ENCODE data around the gene CASP4.

CASP4 gene

GRCh38 chr11:104965735-104966134 is 2.6 kb downstream of the CASP4 start:
- Histone ChIP-seq H3K79me2 (ENCODE audit: insufficient read depth, low read length) (peaks cover 12% of the 10 kb centered on the region; the same call in 1 of the 2 replicates), H2AFZ (ENCODE audit: low read length) (no peak overlapping the region), H4K20me1 (ENCODE audit: insufficient read depth, low read length, poor library complexity, severe bottlenecking) (no peaks in the 10 kb centered on the region), H3K4me1 (ENCODE audit: insufficient read depth, low read length, poor library complexity, severe bottlenecking) (peaks cover 35% of the 10 kb centered on the region), H3K9me3 (ENCODE audit: insufficient read depth, low read depth, low read length) (no peaks in the 10 kb centered on the region), H3K9me2 (replicated peaks; ENCODE audit: low read depth, low read length) (no peaks in the 10 kb centered on the region), H3K9ac (ENCODE audit: low read depth, low read length, poor library complexity, severe bottlenecking) (no peak overlapping the region), H3F3A (ENCODE audit: low read depth) (no peaks in the 10 kb centered on the region), H3K27me3 (ENCODE audit: insufficient read depth, low read length, poor library complexity, severe bottlenecking) (no peaks in the 10 kb centered on the region), H3K4me3 (ENCODE audit: low read length, poor library complexity, severe bottlenecking) (peak overlapping the region; percentile 78), H3K36me3 (ENCODE audit: insufficient read depth, low read length) (no peaks in the 10 kb centered on the region), H3K4me2 (ENCODE audit: low read depth, low read length, poor library complexity, severe bottlenecking) (peak overlapping the region; percentile 87)
- no peak for TF ChIP-seq CTCF (conservative IDR thresholded peaks at IDR 0.05; ENCODE audit: low read length)
- no peak for TF ChIP-seq EZH2phosphoT487 (IDR thresholded peaks at IDR 0.05; ENCODE audit: borderline replicate concordance)

GRCh38 chr11:104964247-104964646 is 4.1 kb downstream of the CASP4 start:
- H3K79me2 ChIP-seq (ENCODE audit: insufficient read depth, low read length) = peaks cover 12% of the 10 kb centered on the region; the same call in 1 of the 2 replicates
- no peaks in the 10 kb centered on the region for H3K9me3 ChIP-seq (ENCODE audit: insufficient read depth, low read depth, low read length)
- TF ChIP-seq CTCF (conservative IDR thresholded peaks at IDR 0.05; ENCODE audit: low read length) (no peak), EZH2phosphoT487 (IDR thresholded peaks at IDR 0.05; ENCODE audit: borderline replicate concordance) (no peak)

GRCh38 chr11:104962852-104963251 is 5.5 kb downstream of the CASP4 start:
- no peak for TF ChIP-seq EZH2phosphoT487 (IDR thresholded peaks at IDR 0.05; ENCODE audit: borderline replicate concordance)
- TF ChIP-seq CTCF (conservative IDR thresholded peaks at IDR 0.05; ENCODE audit: low read length) = no peak
- Histone ChIP-seq H2AFZ (ENCODE audit: low read length) (no peak overlapping the region), H3K4me2 (ENCODE audit: low read depth, low read length, poor library complexity, severe bottlenecking) (no peak overlapping the region)

More at GRCh38 chr11:104964247-104964646, 4.1 kb downstream of the CASP4 start:
- Histone ChIP-seq H3K27me3 (ENCODE audit: insufficient read depth, low read length, poor library complexity, severe bottlenecking) (no peaks in the 10 kb centered on the region), H3K9ac (ENCODE audit: low read depth, low read length, poor library complexity, severe bottlenecking) (no peak overlapping the region), H3K4me3 (ENCODE audit: low read length, poor library complexity, severe bottlenecking) (no peak overlapping the region), H3K36me3 (ENCODE audit: insufficient read depth, low read length) (no peaks in the 10 kb centered on the region), H3K4me2 (ENCODE audit: low read depth, low read length, poor library complexity, severe bottlenecking) (no peak overlapping the region), H3K9me2 (replicated peaks; ENCODE audit: low read depth, low read length) (no peaks in the 10 kb centered on the region), H4K20me1 (ENCODE audit: insufficient read depth, low read length, poor library complexity, severe bottlenecking) (no peaks in the 10 kb centered on the region), H3K4me1 (ENCODE audit: insufficient read depth, low read length, poor library complexity, severe bottlenecking) (peaks cover 35% of the 10 kb centered on the region), H3F3A (ENCODE audit: low read depth) (no peaks in the 10 kb centered on the region), H2AFZ (ENCODE audit: low read length) (no peak overlapping the region)

More at GRCh38 chr11:104962852-104963251, 5.5 kb downstream of the CASP4 start:
- Histone ChIP-seq H4K20me1 (ENCODE audit: insufficient read depth, low read length, poor library complexity, severe bottlenecking) (no peaks in the 10 kb centered on the region), H3K9me2 (replicated peaks; ENCODE audit: low read depth, low read length) (no peaks in the 10 kb centered on the region), H3K4me1 (ENCODE audit: insufficient read depth, low read length, poor library complexity, severe bottlenecking) (peaks cover 29% of the 10 kb centered on the region), H3K9me3 (ENCODE audit: insufficient read depth, low read depth, low read length) (no peaks in the 10 kb centered on the region), H3K4me3 (ENCODE audit: low read length, poor library complexity, severe bottlenecking) (no peak overlapping the region), H3F3A (ENCODE audit: low read depth) (no peaks in the 10 kb centered on the region), H3K79me2 (ENCODE audit: insufficient read depth, low read length) (peaks cover 12% of the 10 kb centered on the region; the same call in 1 of the 2 replicates), H3K27me3 (ENCODE audit: insufficient read depth, low read length, poor library complexity, severe bottlenecking) (no peaks in the 10 kb centered on the region), H3K36me3 (ENCODE audit: insufficient read depth, low read length) (no peaks in the 10 kb centered on the region), H3K9ac (ENCODE audit: low read depth, low read length, poor library complexity, severe bottlenecking) (no peak overlapping the region)

All from Loucy (cell line).